DND-41 (cell line): ENCODE data around the gene DPP6.

Experiments
- CTCF ChIP-seq: IDR thresholded peaks from 2 replicates; pipeline ENCODE4 v1.5.1; 2012; ENCODE audit warnings: borderline replicate concordance, low read length, moderate library complexity, mild to moderate bottlenecking; ENCODE audit not compliant: poor library complexity, severe bottlenecking; ENCODE audit errors: extremely low read depth
- EZH2 ChIP-seq: IDR thresholded peaks from 3 replicates; pipeline ENCODE4 v1.6.1; 2012; ENCODE audit warnings: borderline replicate concordance, low read depth, mild to moderate bottlenecking, moderate library complexity, low read length, inconsistent platforms; ENCODE audit not compliant: severe bottlenecking

- no peak for TF ChIP-seq CTCF
- no peak for TF ChIP-seq EZH2
Observed at GRCh38 chr7:154592388-154592787, 540.2 kb downstream of the DPP6 start.
